HG03139 (cell line): ENCODE results near the gene SUFU.
"Not testable (repeated sequence)": the region's sequence is repeated elsewhere in the genome, so short reads cannot be mapped to it uniquely, and the experiment has no call there.

Experiments
- ATAC-seq: cut with Tn5 transposase; IDR thresholded peaks from one replicate; pipeline ENCODE4 v1.9.1; 2021; ENCODE audit not compliant: unreplicated experiment

Gene SUFU

GRCh38 chr10:102503264-102504178 is at the start of gene SUFU:
Gene SUFU (plus strand): TSS chr10:102503972. CDS start chr10:102504153, 181 bp downstream.
- peak; percentile 49 for ATAC-seq

- not testable (repeated sequence) for ATAC-seq
Measured at GRCh38 chr10:102454662-102455487, 48.9 kb upstream of the SUFU start.

- no peak for ATAC-seq
Measured at GRCh38 chr10:102455893-102456471, 47.8 kb upstream of the SUFU start.

GRCh38 chr10:102457591-102458150 is 46.1 kb upstream of the SUFU start:
- ATAC-seq = no peak

GRCh38 chr10:102458656-102459055 is 45.1 kb upstream of the SUFU start:
- ATAC-seq = no peak

GRCh38 chr10:102460836-102461186 is 43.0 kb upstream of the SUFU start:
- peak; percentile 13 for ATAC-seq

GRCh38 chr10:102461187-102462054 is 42.4 kb upstream of the SUFU start:
- ATAC-seq = peak; percentile 80

- ATAC-seq = no peak
Measured at GRCh38 chr10:102462512-102463054, 41.2 kb upstream of the SUFU start.

- ATAC-seq = no peak
Measured at GRCh38 chr10:102463983-102464382, 39.8 kb upstream of the SUFU start.

GRCh38 chr10:102465466-102465865 is 38.3 kb upstream of the SUFU start:
- ATAC-seq = no peak

GRCh38 chr10:102467318-102467717 is 36.5 kb upstream of the SUFU start:
- no peak for ATAC-seq

- ATAC-seq = no peak
Measured at GRCh38 chr10:102467971-102468438, 35.8 kb upstream of the SUFU start.

GRCh38 chr10:102468683-102469082 is 35.1 kb upstream of the SUFU start:
- no peak for ATAC-seq

- ATAC-seq = no peak
Measured at GRCh38 chr10:102470579-102471546, 32.9 kb upstream of the SUFU start.

- ATAC-seq = no peak
Measured at GRCh38 chr10:102473445-102474331, 30.1 kb upstream of the SUFU start.

GRCh38 chr10:102475451-102476040 is 28.2 kb upstream of the SUFU start:
- no peak for ATAC-seq

- ATAC-seq = no peak
Measured at GRCh38 chr10:102476466-102477141, 27.2 kb upstream of the SUFU start.
